Measurements from ENCODE around the gene ADD3.

DNA sequence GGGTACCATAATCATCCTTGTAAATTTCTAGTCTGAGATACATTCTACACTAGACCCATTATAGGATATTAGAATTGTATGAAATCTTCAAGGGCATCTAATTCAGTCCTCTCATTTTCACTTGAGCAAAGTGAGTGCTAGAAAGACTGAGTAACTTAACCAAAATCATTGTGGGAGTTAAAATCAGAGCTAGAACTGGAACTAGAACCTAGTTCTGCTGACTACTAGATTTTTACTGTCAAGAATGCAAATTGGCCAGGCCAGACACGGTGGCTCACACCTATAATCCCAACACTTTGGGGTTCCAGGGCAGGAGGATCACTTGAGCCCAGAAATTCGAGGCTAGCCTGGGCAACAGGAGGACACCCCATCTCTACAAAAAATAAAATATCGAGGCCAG, 53.9 kb downstream of the ADD3 start:
- TF ChIP-seq, protein P1, sequence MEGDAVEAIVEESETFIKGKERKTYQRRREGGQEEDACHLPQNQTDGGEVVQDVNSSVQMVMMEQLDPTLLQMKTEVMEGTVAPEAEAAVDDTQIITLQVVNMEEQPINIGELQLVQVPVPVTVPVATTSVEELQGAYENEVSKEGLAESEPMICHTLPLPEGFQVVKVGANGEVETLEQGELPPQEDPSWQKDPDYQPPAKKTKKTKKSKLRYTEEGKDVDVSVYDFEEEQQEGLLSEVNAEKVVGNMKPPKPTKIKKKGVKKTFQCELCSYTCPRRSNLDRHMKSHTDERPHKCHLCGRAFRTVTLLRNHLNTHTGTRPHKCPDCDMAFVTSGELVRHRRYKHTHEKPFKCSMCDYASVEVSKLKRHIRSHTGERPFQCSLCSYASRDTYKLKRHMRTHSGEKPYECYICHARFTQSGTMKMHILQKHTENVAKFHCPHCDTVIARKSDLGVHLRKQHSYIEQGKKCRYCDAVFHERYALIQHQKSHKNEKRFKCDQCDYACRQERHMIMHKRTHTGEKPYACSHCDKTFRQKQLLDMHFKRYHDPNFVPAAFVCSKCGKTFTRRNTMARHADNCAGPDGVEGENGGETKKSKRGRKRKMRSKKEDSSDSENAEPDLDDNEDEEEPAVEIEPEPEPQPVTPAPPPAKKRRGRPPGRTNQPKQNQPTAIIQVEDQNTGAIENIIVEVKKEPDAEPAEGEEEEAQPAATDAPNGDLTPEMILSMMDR (IDR thresholded peaks at IDR 0.05), result no peak
- TF ChIP-seq EP300 (IDR thresholded peaks at IDR 0.05), result no peak

Measured in ovary (tissue), 3 donors.